ENCODE measurements around the gene HRAS. TPM values are rescaled to one million over a fixed set of nuclear protein-coding genes. Genes with fewer than 3 reads are reported as not detected.

HRAS gene
- total RNA-seq, 1 experiment from 2014 or later = 90.2 TPM

GRCh38 chr11:557328-558132 is 22.2 kb upstream of the HRAS start:
- BruUV-seq (replicated peaks) = no TSS peak
- Histone ChIP-seq H3K4me1 (ENCODE audit: insufficient read depth, low read length, poor library complexity, severe bottlenecking) (peaks cover 15% of the 10 kb centered on the region), H3K4me3 (ENCODE audit: low read depth, low read length, poor library complexity, severe bottlenecking) (no peak overlapping the region), H3K27ac (ENCODE audit: low read depth, low read length, poor library complexity, severe bottlenecking) (no peak overlapping the region), H3K9me3 (ENCODE audit: low read depth, low read length, poor library complexity, severe bottlenecking) (no peaks in the 10 kb centered on the region), H3K27me3 (replicated peaks; ENCODE audit: insufficient read depth, low read depth, low read length, poor library complexity) (peaks cover 22% of the 10 kb centered on the region), H3K36me3 (ENCODE audit: insufficient read depth, low read length, poor library complexity, severe bottlenecking) (no peaks in the 10 kb centered on the region)
- intact Hi-C loops (cut with micrococcal nuclease; ENCODE audit: unreplicated experiment) = loop anchor here (10.0 kb wide), 1 partner anchor 167 kb away; no protein-coding TSS in a partner anchor
- TF ChIP-seq CTCF (conservative IDR thresholded peaks at IDR 0.05; ENCODE audit: low read depth, low read length) = no peak
- TF ChIP-seq EZH2 (IDR thresholded peaks at IDR 0.05; ENCODE audit: borderline replicate concordance, low read depth, low read length, poor library complexity, severe bottlenecking) = no peak
- no peak for DNase-seq (ENCODE audit: low spot score)
- ChIA-PET POLR2A (ENCODE audit: low non-redundant PET) (no interaction called here), CTCF (no interaction called here)

GRCh38 chr11:556662-557256 is 21.4 kb upstream of the HRAS start:
- ChIA-PET POLR2A (ENCODE audit: low non-redundant PET) (no interaction called here), CTCF (no interaction called here)
- H3K27me3 ChIP-seq (replicated peaks; ENCODE audit: insufficient read depth, low read depth, low read length, poor library complexity) = peaks cover 22% of the 10 kb centered on the region
- no peak for DNase-seq (ENCODE audit: low spot score)
- H3K4me1 ChIP-seq (ENCODE audit: insufficient read depth, low read length, poor library complexity, severe bottlenecking) = peaks cover 14% of the 10 kb centered on the region
- no TSS peak for BruUV-seq (replicated peaks)
- no peaks in the 10 kb centered on the region for H3K9me3 ChIP-seq (ENCODE audit: low read depth, low read length, poor library complexity, severe bottlenecking)
- no peak overlapping the region for H3K27ac ChIP-seq (ENCODE audit: low read depth, low read length, poor library complexity, severe bottlenecking)
- intact Hi-C loops (cut with micrococcal nuclease; ENCODE audit: unreplicated experiment) = loop anchor here (10.0 kb wide), 1 partner anchor 168 kb away; no protein-coding TSS in a partner anchor
- no peak overlapping the region for H3K4me3 ChIP-seq (ENCODE audit: low read depth, low read length, poor library complexity, severe bottlenecking)
- H3K36me3 ChIP-seq (ENCODE audit: insufficient read depth, low read length, poor library complexity, severe bottlenecking) = no peaks in the 10 kb centered on the region
- no peak for TF ChIP-seq CTCF (conservative IDR thresholded peaks at IDR 0.05; ENCODE audit: low read depth, low read length)
- TF ChIP-seq EZH2 (IDR thresholded peaks at IDR 0.05; ENCODE audit: borderline replicate concordance, low read depth, low read length, poor library complexity, severe bottlenecking) = no peak

GRCh38 chr11:555780-556661 is 20.6 kb upstream of the HRAS start:
- Histone ChIP-seq H3K9me3 (ENCODE audit: low read depth, low read length, poor library complexity, severe bottlenecking) (no peaks in the 10 kb centered on the region), H3K27ac (ENCODE audit: low read depth, low read length, poor library complexity, severe bottlenecking) (no peak overlapping the region), H3K4me3 (ENCODE audit: low read depth, low read length, poor library complexity, severe bottlenecking) (peak overlapping the region; percentile 50), H3K36me3 (ENCODE audit: insufficient read depth, low read length, poor library complexity, severe bottlenecking) (no peaks in the 10 kb centered on the region), H3K27me3 (replicated peaks; ENCODE audit: insufficient read depth, low read depth, low read length, poor library complexity) (peaks cover 22% of the 10 kb centered on the region), H3K4me1 (ENCODE audit: insufficient read depth, low read length, poor library complexity, severe bottlenecking) (peaks cover 12% of the 10 kb centered on the region)
- no TSS peak for BruUV-seq (replicated peaks)
- intact Hi-C loops (cut with micrococcal nuclease; ENCODE audit: unreplicated experiment) = loop anchor here (10.0 kb wide), 1 partner anchor 169 kb away; no protein-coding TSS in a partner anchor
- ChIA-PET CTCF (interaction anchor here (0.8 kb wide), 1 partner anchor 105 kb away, joined by 5 read pairs; no protein-coding TSS in a partner anchor), POLR2A (ENCODE audit: low non-redundant PET) (interaction anchor here (0.6 kb wide), 1 partner anchor 201 kb away, joined by 3 read pairs; no protein-coding TSS in a partner anchor)
- TF ChIP-seq CTCF (conservative IDR thresholded peaks at IDR 0.05; ENCODE audit: low read depth, low read length) (no peak), EZH2 (IDR thresholded peaks at IDR 0.05; ENCODE audit: borderline replicate concordance, low read depth, low read length, poor library complexity, severe bottlenecking) (no peak)
- DNase-seq (ENCODE audit: low spot score) = no peak

Measured in A673 (cell line).